Small intestine (tissue), 7 donors: ENCODE data around the gene ANKRD17. TPM values are rescaled to one million over a fixed set of nuclear protein-coding genes. Genes with fewer than 3 reads are reported as not detected.

ENCODE experiments used
- DNase-seq, 2 donors: peaks; one replicate each; pipeline versions ENCODE4 v3.0.0 to v3.0.0-alpha.2; 2013
- FAIRE-seq: peaks from 2 replicates; lab custom pipeline; 2012; peaks lifted over from hg19 to GRCh38; lab: Jason Lieb, UNC
- H3K27ac ChIP-seq, 3 donors: one replicate each; pipeline ENCODE4 v1.5.1; 2013; ENCODE audit warnings: low read length in 2 of 3, mild to moderate bottlenecking in 2 of 3, control low read depth in 1 of 3, inconsistent platforms in 1 of 3, low read depth in 1 of 3, moderate library complexity in 1 of 3
- H3K27me3 ChIP-seq, 3 donors: one replicate each; pipeline ENCODE4 v1.6.1; 2013; ENCODE audit warnings: low read length in 3 of 3, inconsistent platforms in 1 of 3; ENCODE audit not compliant: control insufficient read depth in 3 of 3, insufficient read depth in 3 of 3
- H3K36me3 ChIP-seq, 3 donors: one replicate each; pipeline ENCODE4 v1.6.1; 2013; ENCODE audit warnings: low read length in 3 of 3, inconsistent platforms in 1 of 3, low read depth in 1 of 3, mild to moderate bottlenecking in 1 of 3, moderate library complexity in 1 of 3; ENCODE audit not compliant: control insufficient read depth in 3 of 3, insufficient read depth in 2 of 3
- H3K4me1 ChIP-seq, 3 donors: one replicate each; pipeline ENCODE4 v1.6.1; 2013; ENCODE audit warnings: low read length in 2 of 3, inconsistent platforms in 1 of 3, low read depth in 1 of 3, mild to moderate bottlenecking in 1 of 3, moderate library complexity in 1 of 3; ENCODE audit not compliant: control insufficient read depth in 3 of 3, insufficient read depth in 2 of 3
- H3K4me3 ChIP-seq, 3 donors: one replicate each; pipeline ENCODE4 v1.5.1; 2013; ENCODE audit warnings: low read length in 3 of 3, control low read depth in 1 of 3, inconsistent platforms in 1 of 3, low read depth in 1 of 3, mild to moderate bottlenecking in 1 of 3, moderate library complexity in 1 of 3
- H3K9me3 ChIP-seq, 2 donors: one replicate each; pipeline ENCODE4 v1.6.1; 2013; ENCODE audit warnings: low read depth in 1 of 2, low read length in 1 of 2; ENCODE audit not compliant: control insufficient read depth in 2 of 2, insufficient read depth in 1 of 2
- WGBS, 3 donors: extraction: QIAGEN DNeasy Blood & Tissue Kit; methylation state at CpG; one replicate each; pipeline ENCODE4 v1.1.7; 2013; 5-methylcytosine and 5-hydroxymethylcytosine counted together
- polyA plus RNA-seq, 4 donors: library from polyadenylated mRNA; stranded (reverse) in 3 of 4; unstranded in 1 of 4; fragments of 200-250 nt in 3 of 4; fragments of 120-200 nt in 1 of 4; gene quantifications; one replicate each; pipeline versions ENCODE4 v1.2.1 to v1.2.3, GENCODE V29; 2013
- donor health status: healthy with polysubstance abuse.
- donor health status: control.
- donor health status: control.
- donor health status: Bipolar disorder and iron deficiency.
- donor health status: healthy.

Gene ANKRD17
- polyA plus RNA-seq, 4 donors = 12.2 to 52.3 (median 12.9) TPM

- no peaks in the 10 kb centered on the region for H3K27me3 ChIP-seq
- peak overlapping the region; percentile 88 to 93 (median 92) for H3K27ac ChIP-seq
- peaks cover 0 to 5% (median 2%) of the 10 kb centered on the region in 3 donors for H3K36me3 ChIP-seq
- FAIRE-seq (no peak), DNase-seq (no peak)
- H3K4me3 ChIP-seq = peak overlapping the region; percentile 63 to 83 (median 68)
- H3K9me3 ChIP-seq = no peaks in the 10 kb centered on the region
- WGBS, 3 donors = 33 to 39% (median 38%) methylated on average over 4 of the region's 4 CpGs
- H3K4me1 ChIP-seq = peaks cover 4 to 13% (median 5%) of the 10 kb centered on the region in 3 donors
Measured at GRCh38 chr4:73067971-73068394, 190.6 kb downstream of the ANKRD17 start.

GRCh38 chr4:73066928-73067327 lies 191.7 kb downstream of the ANKRD17 start:
- Histone ChIP-seq H3K27ac (no peak overlapping the region), H3K27me3 (no peaks in the 10 kb centered on the region), H3K36me3 (peaks cover 0 to 9% (median 1%) of the 10 kb centered on the region in 3 donors), H3K4me3 (no peak overlapping the region), H3K4me1 (peaks cover 4 to 13% (median 5%) of the 10 kb centered on the region in 3 donors), H3K9me3 (no peaks in the 10 kb centered on the region)
- peak in 1 of 2 donors; percentile 7 for DNase-seq
- WGBS, 3 donors = 82 to 92% (median 91%) methylated on average over 2 of the region's 2 CpGs
- no peak for FAIRE-seq

GRCh38 chr4:73066445-73066844 lies 192.2 kb downstream of the ANKRD17 start:
- peaks cover 0 to 11% (median 0%) of the 10 kb centered on the region in 3 donors for H3K36me3 ChIP-seq
- H3K9me3 ChIP-seq = no peaks in the 10 kb centered on the region
- WGBS, 3 donors = 19 to 63% (median 35%) methylated on average over 3 of the region's 3 CpGs
- no peak for FAIRE-seq
- H3K4me1 ChIP-seq = peaks cover 4 to 13% (median 5%) of the 10 kb centered on the region in 3 donors
- no peaks in the 10 kb centered on the region for H3K27me3 ChIP-seq
- no peak overlapping the region for H3K4me3 ChIP-seq
- DNase-seq = peak in 1 of 2 donors; percentile 31
- H3K27ac ChIP-seq = no peak overlapping the region

DNA sequence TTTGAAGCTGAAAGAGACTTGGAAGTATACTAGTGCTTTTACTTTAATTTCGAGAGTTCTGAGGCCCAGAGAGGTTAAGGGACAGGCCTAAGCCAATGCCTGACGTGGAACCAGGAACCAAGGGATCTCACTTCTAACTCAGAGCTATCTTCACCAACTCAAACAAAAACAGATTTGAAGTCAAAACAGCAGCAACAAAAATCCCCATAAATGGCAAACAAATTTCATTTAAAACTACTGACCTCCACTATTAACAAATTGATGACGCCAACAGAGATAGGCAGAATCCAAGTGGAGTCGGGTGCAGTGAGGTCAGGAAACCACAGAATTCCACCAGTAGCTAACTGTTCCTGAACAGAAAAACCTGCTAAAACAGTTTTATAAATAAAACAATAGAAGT lies 194.1 kb downstream of the ANKRD17 start:
- Histone ChIP-seq H3K4me3 (no peak overlapping the region), H3K27me3 (no peaks in the 10 kb centered on the region), H3K27ac (no peak overlapping the region), H3K4me1 (peaks cover 2 to 7% (median 5%) of the 10 kb centered on the region in 3 donors), H3K9me3 (no peaks in the 10 kb centered on the region), H3K36me3 (peaks cover 0 to 17% (median 4%) of the 10 kb centered on the region in 3 donors)
- 70 to 83% (median 76%) methylated on average over 4 of the region's 4 CpGs for WGBS, 3 donors
- FAIRE-seq (no peak), DNase-seq (no peak)

DNA sequence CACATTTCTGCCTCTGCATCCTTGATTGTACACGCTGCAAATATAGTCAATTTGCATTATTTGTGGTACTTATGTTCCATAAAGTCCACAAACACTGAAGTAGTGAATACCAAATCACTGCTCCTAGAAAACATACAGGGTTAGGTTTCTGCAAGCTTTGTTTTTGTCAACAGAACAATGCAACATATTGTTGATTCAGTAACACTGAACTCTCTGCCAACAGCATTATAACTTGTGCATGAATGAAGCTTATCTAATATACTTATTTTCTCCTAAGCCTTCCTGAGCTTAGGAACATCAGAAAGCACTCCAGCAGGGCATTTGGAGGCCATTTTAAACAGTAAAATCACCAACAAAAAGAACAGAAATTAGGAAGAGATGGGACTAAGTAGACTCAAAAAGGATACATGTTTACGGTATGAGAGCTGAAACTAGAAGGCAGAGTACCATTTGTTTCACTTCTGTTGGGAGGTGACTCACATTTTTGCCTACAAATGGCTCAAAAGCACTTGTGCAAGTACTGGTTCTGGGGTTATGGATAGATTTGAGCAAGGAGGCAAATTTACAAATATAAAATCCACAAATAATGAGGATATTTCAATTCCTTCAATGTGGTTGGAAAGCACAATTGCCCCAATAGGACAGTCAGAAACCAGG lies 203.2 kb downstream of the ANKRD17 start:
- Histone ChIP-seq H3K4me3 (no peak overlapping the region), H3K27ac (no peak overlapping the region), H3K27me3 (no peaks in the 10 kb centered on the region), H3K4me1 (no peaks in the 10 kb centered on the region), H3K36me3 (peaks cover 2 to 17% (median 16%) of the 10 kb centered on the region in 3 donors), H3K9me3 (no peaks in the 10 kb centered on the region)
- DNase-seq = no peak
- 69 to 90% (median 89%) methylated on average over 2 of the region's 2 CpGs for WGBS, 3 donors
- FAIRE-seq = no peak

DNA sequence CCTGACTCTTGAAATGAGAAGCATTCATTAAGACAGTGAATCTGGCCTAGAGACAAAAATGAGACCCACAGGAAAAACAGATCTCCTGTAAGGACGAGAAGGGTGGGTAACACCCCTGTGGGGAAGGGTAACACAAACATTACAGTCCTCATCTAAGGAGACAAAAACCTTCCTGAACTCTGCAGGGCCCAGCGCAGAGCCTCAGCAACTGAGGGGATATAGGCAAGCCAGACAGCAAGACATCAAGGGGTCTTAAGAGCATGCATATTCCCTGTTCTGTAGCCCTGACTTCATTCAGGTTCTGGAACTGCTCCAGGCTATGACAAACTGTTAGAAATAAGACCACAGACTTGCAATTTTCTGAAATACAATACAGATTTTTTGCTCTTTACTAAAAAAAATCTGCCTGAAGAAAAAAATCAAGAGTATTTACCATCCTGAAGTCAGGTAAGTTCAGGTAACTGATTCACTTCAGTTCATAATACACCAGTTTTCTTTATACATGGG lies 204.6 kb downstream of the ANKRD17 start:
- Histone ChIP-seq H3K36me3 (peaks cover 2 to 16% (median 9%) of the 10 kb centered on the region in 3 donors), H3K4me1 (no peaks in the 10 kb centered on the region), H3K27me3 (no peaks in the 10 kb centered on the region), H3K9me3 (no peaks in the 10 kb centered on the region), H3K4me3 (no peak overlapping the region), H3K27ac (no peak overlapping the region)
- FAIRE-seq = no peak
- DNase-seq = no peak
- WGBS, 3 donors = 84 to 98% (median 96%) methylated on average over 2 of the region's 2 CpGs

DNA sequence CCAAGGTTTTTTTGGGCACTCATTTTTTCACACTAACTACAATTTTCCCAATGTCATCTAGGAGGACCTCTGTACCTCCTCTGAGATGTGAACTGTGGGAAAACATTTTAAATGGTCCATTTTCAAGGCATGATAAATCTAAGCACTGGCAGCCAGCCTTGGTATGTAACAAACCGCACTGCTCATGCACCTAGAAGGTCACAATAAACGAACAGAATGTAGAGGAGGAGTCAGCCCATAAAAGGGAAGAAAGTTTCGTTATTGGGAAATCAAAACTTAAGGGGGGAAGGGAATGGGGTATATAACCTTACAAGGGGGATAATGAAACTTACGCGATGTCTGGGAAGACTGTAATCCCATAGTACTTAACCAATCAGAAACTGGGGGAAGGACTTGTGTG lies 205.5 kb downstream of the ANKRD17 start:
- FAIRE-seq = no peak
- no peaks in the 10 kb centered on the region for H3K27me3 ChIP-seq
- 84 to 93% (median 88%) methylated on average over 5 of the region's 5 CpGs for WGBS, 3 donors
- H3K9me3 ChIP-seq = no peaks in the 10 kb centered on the region
- no peak overlapping the region for H3K4me3 ChIP-seq
- no peak for DNase-seq
- no peak overlapping the region for H3K27ac ChIP-seq
- no peaks in the 10 kb centered on the region for H3K4me1 ChIP-seq
- peaks cover 0 to 13% (median 7%) of the 10 kb centered on the region in 3 donors for H3K36me3 ChIP-seq

- no peak overlapping the region for H3K27ac ChIP-seq
- 96 to 98% (median 97%) methylated on average over 1 of the region's 1 CpG for WGBS, 3 donors
- H3K4me1 ChIP-seq = no peaks in the 10 kb centered on the region
- H3K9me3 ChIP-seq = no peaks in the 10 kb centered on the region
- no peaks in the 10 kb centered on the region for H3K27me3 ChIP-seq
- FAIRE-seq (no peak), DNase-seq (no peak)
- H3K4me3 ChIP-seq = no peak overlapping the region
- peaks cover 0 to 4% (median under 1%) of the 10 kb centered on the region in 3 donors for H3K36me3 ChIP-seq
Measured at GRCh38 chr4:73051625-73052024, 207.0 kb downstream of the ANKRD17 start.
